IPS-20b (cell line): ENCODE results near the gene GALNT18.

Source experiments
- H3K27ac ChIP-seq: one replicate; pipeline ENCODE4 v1.5.1; 2013; ENCODE audit warnings: low read length
- H3K27me3 ChIP-seq: 2 replicates; pipeline ENCODE4 v1.6.1; 2013; ENCODE audit warnings: mild to moderate bottlenecking, low read length, inconsistent platforms; ENCODE audit not compliant: insufficient read depth
- H3K36me3 ChIP-seq: 2 replicates; pipeline ENCODE4 v1.6.1; 2013; ENCODE audit warnings: low read depth, mild to moderate bottlenecking, inconsistent platforms, low read length, moderate library complexity; ENCODE audit not compliant: insufficient read depth
- H3K4me1 ChIP-seq: 2 replicates; pipeline ENCODE4 v1.6.1; 2013; ENCODE audit warnings: mild to moderate bottlenecking, control low read depth, inconsistent platforms, low read length, moderate library complexity; ENCODE audit not compliant: insufficient read depth
- H3K4me3 ChIP-seq: 2 replicates; pipeline ENCODE4 v1.5.1; 2013; ENCODE audit warnings: mild to moderate bottlenecking, low read length, inconsistent platforms
- H3K9ac ChIP-seq: 2 replicates; pipeline ENCODE4 v1.6.1; 2013; ENCODE audit warnings: low read depth, mild to moderate bottlenecking, inconsistent platforms, low read length, moderate library complexity
- H3K9me3 ChIP-seq: 2 replicates; pipeline ENCODE4 v1.6.1; 2013; ENCODE audit warnings: mild to moderate bottlenecking, low read depth, low read length, inconsistent platforms; ENCODE audit not compliant: insufficient read depth

Gene GALNT18

GRCh38 chr11:11483627-11484026, 138.2 kb downstream of the GALNT18 start:
- no peaks in the 10 kb centered on the region for H3K36me3 ChIP-seq
- H3K4me1 ChIP-seq: no peaks in the 10 kb centered on the region
- H3K9ac ChIP-seq: no peak overlapping the region
- H3K27ac ChIP-seq: no peak overlapping the region
- H3K4me3 ChIP-seq: no peak overlapping the region
- H3K27me3 ChIP-seq: no peaks in the 10 kb centered on the region
- no peaks in the 10 kb centered on the region for H3K9me3 ChIP-seq

- Histone ChIP-seq H3K4me1 (no peaks in the 10 kb centered on the region; the same call in 1 of the 2 replicates), H3K9me3 (no peaks in the 10 kb centered on the region), H3K27ac (no peak overlapping the region)
These were observed 139.1 kb downstream of the GALNT18 start for GRCh38 chr11:11482730-11483129.

GRCh38 chr11:11481371-11481770, 140.4 kb downstream of the GALNT18 start:
- Histone ChIP-seq H3K9ac (no peak overlapping the region), H3K4me3 (no peak overlapping the region), H3K36me3 (no peaks in the 10 kb centered on the region), H3K27me3 (no peaks in the 10 kb centered on the region), H3K9me3 (no peaks in the 10 kb centered on the region), H3K4me1 (no peaks in the 10 kb centered on the region; the same call in 1 of the 2 replicates), H3K27ac (no peak overlapping the region)

More at GRCh38 chr11:11482730-11483129, 139.1 kb downstream of the GALNT18 start:
- H3K36me3 ChIP-seq: no peaks in the 10 kb centered on the region
- no peak overlapping the region for H3K4me3 ChIP-seq
- H3K9ac ChIP-seq: no peak overlapping the region
- H3K27me3 ChIP-seq: no peaks in the 10 kb centered on the region

GRCh38 chr11:11480971-11481370, 140.8 kb downstream of the GALNT18 start:
- Histone ChIP-seq H3K9ac (no peak overlapping the region), H3K27me3 (no peaks in the 10 kb centered on the region), H3K27ac (no peak overlapping the region)

GRCh38 chr11:11478687-11479086, 143.1 kb downstream of the GALNT18 start:
- H3K9me3 ChIP-seq: no peaks in the 10 kb centered on the region
- no peaks in the 10 kb centered on the region for H3K36me3 ChIP-seq
- no peak overlapping the region for H3K9ac ChIP-seq
- no peak overlapping the region for H3K4me3 ChIP-seq
- H3K4me1 ChIP-seq: no peaks in the 10 kb centered on the region; the same call in 1 of the 2 replicates
- H3K27ac ChIP-seq: no peak overlapping the region
- no peaks in the 10 kb centered on the region for H3K27me3 ChIP-seq

More at GRCh38 chr11:11480971-11481370, 140.8 kb downstream of the GALNT18 start:
- Histone ChIP-seq H3K36me3 (no peaks in the 10 kb centered on the region), H3K4me3 (no peak overlapping the region), H3K9me3 (no peaks in the 10 kb centered on the region), H3K4me1 (no peaks in the 10 kb centered on the region; the same call in 1 of the 2 replicates)

- Histone ChIP-seq H3K27me3 (no peaks in the 10 kb centered on the region), H3K9me3 (no peaks in the 10 kb centered on the region), H3K27ac (no peak overlapping the region), H3K4me1 (no peaks in the 10 kb centered on the region; the same call in 1 of the 2 replicates), H3K4me3 (no peak overlapping the region), H3K36me3 (no peaks in the 10 kb centered on the region), H3K9ac (no peak overlapping the region)
These were observed 143.9 kb downstream of the GALNT18 start for GRCh38 chr11:11477695-11478420.

GRCh38 chr11:11476971-11477645, 144.7 kb downstream of the GALNT18 start:
- no peaks in the 10 kb centered on the region for H3K27me3 ChIP-seq
- no peaks in the 10 kb centered on the region; the same call in 1 of the 2 replicates for H3K4me1 ChIP-seq
- no peaks in the 10 kb centered on the region for H3K36me3 ChIP-seq
- H3K4me3 ChIP-seq: no peak overlapping the region
- H3K27ac ChIP-seq: no peak overlapping the region
- no peaks in the 10 kb centered on the region for H3K9me3 ChIP-seq
- H3K9ac ChIP-seq: no peak overlapping the region

GRCh38 chr11:11476499-11476898, 145.3 kb downstream of the GALNT18 start:
- Histone ChIP-seq H3K27me3 (no peaks in the 10 kb centered on the region), H3K4me1 (no peaks in the 10 kb centered on the region; the same call in 1 of the 2 replicates), H3K27ac (no peak overlapping the region), H3K9me3 (no peaks in the 10 kb centered on the region), H3K4me3 (no peak overlapping the region), H3K9ac (no peak overlapping the region), H3K36me3 (no peaks in the 10 kb centered on the region)

- Histone ChIP-seq H3K4me1 (no peaks in the 10 kb centered on the region; the same call in 1 of the 2 replicates), H3K36me3 (no peaks in the 10 kb centered on the region), H3K27ac (no peak overlapping the region), H3K4me3 (no peak overlapping the region), H3K27me3 (no peaks in the 10 kb centered on the region), H3K9me3 (no peaks in the 10 kb centered on the region), H3K9ac (no peak overlapping the region)
These were observed 149.7 kb downstream of the GALNT18 start for GRCh38 chr11:11472106-11472505.

- Histone ChIP-seq H3K27me3 (no peaks in the 10 kb centered on the region), H3K9me3 (no peaks in the 10 kb centered on the region), H3K27ac (no peak overlapping the region), H3K9ac (no peak overlapping the region), H3K4me1 (no peaks in the 10 kb centered on the region; the same call in 1 of the 2 replicates), H3K4me3 (no peak overlapping the region), H3K36me3 (no peaks in the 10 kb centered on the region)
These were observed 150.6 kb downstream of the GALNT18 start for GRCh38 chr11:11471201-11471600.

- Histone ChIP-seq H3K27ac (no peak overlapping the region), H3K27me3 (no peaks in the 10 kb centered on the region), H3K36me3 (no peaks in the 10 kb centered on the region), H3K4me1 (no peaks in the 10 kb centered on the region; the same call in 1 of the 2 replicates), H3K9me3 (no peaks in the 10 kb centered on the region), H3K9ac (no peak overlapping the region), H3K4me3 (no peak overlapping the region)
These were observed 152.9 kb downstream of the GALNT18 start for GRCh38 chr11:11468954-11469353.

GRCh38 chr11:11467312-11467711, 154.5 kb downstream of the GALNT18 start:
- H3K36me3 ChIP-seq: no peaks in the 10 kb centered on the region
- H3K27ac ChIP-seq: no peak overlapping the region
- no peak overlapping the region for H3K4me3 ChIP-seq
- H3K9ac ChIP-seq: no peak overlapping the region
- no peaks in the 10 kb centered on the region for H3K27me3 ChIP-seq
- H3K9me3 ChIP-seq: no peaks in the 10 kb centered on the region
- H3K4me1 ChIP-seq: no peaks in the 10 kb centered on the region
